ENCODE measurements around the gene CHST15. TPM values are rescaled to one million over a fixed set of nuclear protein-coding genes. Genes with fewer than 3 reads are reported as not detected.

The CHST15 gene
- polyA plus RNA-seq, 3 donors, result 17.5 to 20.6 (median 19.3) TPM

GRCh38 chr10:124083740-124084397 lies 9.5 kb downstream of the CHST15 start:
- no peak for DNase-seq (ENCODE audit: low read depth in 3 of 3, low spot score in 2 of 3)

GRCh38 chr10:124083047-124083739 lies 10.2 kb downstream of the CHST15 start:
- DNase-seq (ENCODE audit: low read depth in 3 of 3, low spot score in 2 of 3), result no peak

GRCh38 chr10:124082555-124082954 lies 10.8 kb downstream of the CHST15 start:
- no peak for DNase-seq (ENCODE audit: low read depth in 3 of 3, low spot score in 2 of 3)

GRCh38 chr10:124081547-124082140 lies 11.8 kb downstream of the CHST15 start:
- DNase-seq (ENCODE audit: low read depth in 3 of 3, low spot score in 2 of 3), result no peak

- DNase-seq (ENCODE audit: low read depth in 3 of 3, low spot score in 2 of 3), result no peak
Observed at GRCh38 chr10:124079864-124080263, 13.5 kb downstream of the CHST15 start.

- DNase-seq (ENCODE audit: low read depth in 3 of 3, low spot score in 2 of 3), result no peak
Observed at GRCh38 chr10:124078714-124079113, 14.7 kb downstream of the CHST15 start.

GRCh38 chr10:124078028-124078427 lies 15.4 kb downstream of the CHST15 start:
- DNase-seq (ENCODE audit: low read depth in 3 of 3, low spot score in 2 of 3), result no peak

GRCh38 chr10:124077208-124077993 lies 16.0 kb downstream of the CHST15 start:
- DNase-seq (ENCODE audit: low read depth in 3 of 3, low spot score in 2 of 3), result no peak

GRCh38 chr10:124076148-124076733 lies 17.2 kb downstream of the CHST15 start:
- DNase-seq (ENCODE audit: low read depth in 3 of 3, low spot score in 2 of 3), result no peak

- DNase-seq (ENCODE audit: low read depth in 3 of 3, low spot score in 2 of 3), result no peak
Observed at GRCh38 chr10:124075231-124075955, 18.0 kb downstream of the CHST15 start.

- no peak for DNase-seq (ENCODE audit: low read depth in 3 of 3, low spot score in 2 of 3)
Observed at GRCh38 chr10:124074501-124075109, 18.8 kb downstream of the CHST15 start.

GRCh38 chr10:124073978-124074377 lies 19.4 kb downstream of the CHST15 start:
- DNase-seq (ENCODE audit: low read depth in 3 of 3, low spot score in 2 of 3), result no peak

GRCh38 chr10:124072541-124072940 lies 20.9 kb downstream of the CHST15 start:
- no peak for DNase-seq (ENCODE audit: low read depth in 3 of 3, low spot score in 2 of 3)

GRCh38 chr10:124072106-124072505 lies 21.3 kb downstream of the CHST15 start:
- DNase-seq (ENCODE audit: low read depth in 3 of 3, low spot score in 2 of 3), result no peak

- no peak for DNase-seq (ENCODE audit: low read depth in 3 of 3, low spot score in 2 of 3)
Observed at GRCh38 chr10:124071141-124071540, 22.3 kb downstream of the CHST15 start.

GRCh38 chr10:124070666-124071065 lies 22.7 kb downstream of the CHST15 start:
- DNase-seq (ENCODE audit: low read depth in 3 of 3, low spot score in 2 of 3), result no peak

- no peak for DNase-seq (ENCODE audit: low read depth in 3 of 3, low spot score in 2 of 3)
Observed at GRCh38 chr10:124069341-124070264, 23.8 kb downstream of the CHST15 start.

GRCh38 chr10:124068929-124069328 lies 24.5 kb downstream of the CHST15 start:
- DNase-seq (ENCODE audit: low read depth in 3 of 3, low spot score in 2 of 3), result no peak

Measured in right renal cortex interstitium (tissue), 3 donors.